D721Med (cell line): Measurements from ENCODE around the gene ADAMTS9.
A peak's percentile ranks its signal among the peaks of the same experiment; 100 is the strongest.

ENCODE experiments used
- DNase-seq: peaks from one replicate; pipeline ENCODE4 v3.0.0; 2011; ENCODE audit warnings: low spot score; ENCODE audit not compliant: insufficient read length
- FAIRE-seq: peaks from 2 replicates; lab custom pipeline; 2011; peaks lifted over from hg19 to GRCh38; lab: Jason Lieb, UNC
- TF ChIP-seq, protein P1 (sequence below): IDR thresholded peaks from 2 replicates; pipeline ENCODE4 v1.5.1; 2012; ENCODE audit warnings: mild to moderate bottlenecking, control low read depth; ENCODE audit not compliant: insufficient read depth; ENCODE audit errors: missing control alignments

Gene ADAMTS9

DNA sequence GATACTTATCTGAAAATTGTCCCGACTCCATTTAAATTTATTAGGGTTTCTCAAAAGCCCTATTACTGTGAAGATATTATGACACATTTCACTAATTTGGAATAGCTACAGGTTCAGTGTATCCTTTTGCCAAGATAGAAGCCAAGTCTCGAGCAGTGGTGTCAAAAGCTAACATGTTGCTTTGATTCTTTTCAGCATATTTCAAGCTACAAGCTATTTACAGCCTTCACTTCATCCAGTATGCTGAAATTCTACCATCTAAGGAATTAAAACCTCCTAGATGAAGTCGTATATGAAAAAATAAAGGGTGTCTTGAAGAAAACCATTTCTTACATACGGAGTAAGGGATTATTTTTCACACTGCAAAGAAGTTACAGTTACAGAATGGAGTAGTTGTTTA lies 31.2 kb upstream of the ADAMTS9 start:
- FAIRE-seq (no peak), DNase-seq (no peak)
- TF ChIP-seq, protein P1, sequence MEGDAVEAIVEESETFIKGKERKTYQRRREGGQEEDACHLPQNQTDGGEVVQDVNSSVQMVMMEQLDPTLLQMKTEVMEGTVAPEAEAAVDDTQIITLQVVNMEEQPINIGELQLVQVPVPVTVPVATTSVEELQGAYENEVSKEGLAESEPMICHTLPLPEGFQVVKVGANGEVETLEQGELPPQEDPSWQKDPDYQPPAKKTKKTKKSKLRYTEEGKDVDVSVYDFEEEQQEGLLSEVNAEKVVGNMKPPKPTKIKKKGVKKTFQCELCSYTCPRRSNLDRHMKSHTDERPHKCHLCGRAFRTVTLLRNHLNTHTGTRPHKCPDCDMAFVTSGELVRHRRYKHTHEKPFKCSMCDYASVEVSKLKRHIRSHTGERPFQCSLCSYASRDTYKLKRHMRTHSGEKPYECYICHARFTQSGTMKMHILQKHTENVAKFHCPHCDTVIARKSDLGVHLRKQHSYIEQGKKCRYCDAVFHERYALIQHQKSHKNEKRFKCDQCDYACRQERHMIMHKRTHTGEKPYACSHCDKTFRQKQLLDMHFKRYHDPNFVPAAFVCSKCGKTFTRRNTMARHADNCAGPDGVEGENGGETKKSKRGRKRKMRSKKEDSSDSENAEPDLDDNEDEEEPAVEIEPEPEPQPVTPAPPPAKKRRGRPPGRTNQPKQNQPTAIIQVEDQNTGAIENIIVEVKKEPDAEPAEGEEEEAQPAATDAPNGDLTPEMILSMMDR, result no peak

DNA sequence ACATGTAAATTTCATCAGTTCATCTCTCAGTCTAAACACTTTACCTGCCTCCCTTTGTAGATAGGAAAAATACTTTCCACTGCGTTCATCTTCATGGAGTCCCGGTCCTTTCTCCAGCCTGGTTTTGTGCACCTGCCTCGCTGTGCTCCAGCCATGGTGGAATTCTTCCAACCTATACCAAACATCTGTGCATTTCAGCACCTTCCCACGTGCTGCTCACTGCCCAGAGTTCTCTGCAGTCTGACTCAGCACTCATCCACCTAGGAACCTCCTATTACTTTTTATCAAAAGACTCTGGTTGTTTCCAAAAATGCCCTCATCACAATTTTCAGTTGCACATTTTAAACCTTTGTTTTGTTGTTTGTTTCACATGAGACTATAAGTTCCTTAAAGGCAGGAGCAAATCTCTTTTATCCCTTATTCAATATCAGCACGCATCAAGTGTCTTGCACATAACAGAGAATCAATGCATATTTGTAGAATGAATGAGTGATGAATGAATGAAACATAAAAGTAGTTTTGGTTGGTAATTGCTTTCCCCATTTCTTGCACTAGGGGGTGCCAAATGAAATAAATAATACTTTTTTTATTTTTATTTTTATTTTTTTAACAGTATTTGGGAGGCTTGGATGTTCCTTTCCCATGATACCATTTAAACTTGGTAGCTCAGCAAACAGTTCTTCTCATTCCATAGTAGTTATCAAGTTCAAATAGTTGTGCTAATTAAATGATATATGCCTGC lies 30.2 kb upstream of the ADAMTS9 start:
- DNase-seq, result no peak
- TF ChIP-seq, protein P1, result peak; percentile 36
- FAIRE-seq, result no peak

DNA sequence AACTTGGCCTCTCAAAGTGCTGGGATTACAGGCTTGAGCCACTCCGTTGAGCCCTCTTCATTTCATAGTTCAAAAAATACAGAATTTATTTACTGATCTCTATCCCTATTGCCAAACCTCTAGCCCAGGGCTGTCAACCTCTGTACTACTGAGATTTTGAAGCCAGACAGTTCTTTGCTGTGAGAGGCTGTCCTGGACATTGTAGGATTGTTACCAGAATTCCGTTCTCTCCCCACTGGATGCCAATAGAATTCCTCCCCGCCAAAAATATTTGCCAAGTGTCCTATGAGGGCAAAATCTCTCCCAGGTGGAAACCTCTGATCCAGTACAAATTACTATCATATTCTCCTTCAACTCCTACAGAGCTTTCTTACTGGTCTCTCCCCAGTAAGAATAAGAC lies 29.6 kb upstream of the ADAMTS9 start:
- TF ChIP-seq, protein P1, result no peak
- no peak for FAIRE-seq
- no peak for DNase-seq

DNA sequence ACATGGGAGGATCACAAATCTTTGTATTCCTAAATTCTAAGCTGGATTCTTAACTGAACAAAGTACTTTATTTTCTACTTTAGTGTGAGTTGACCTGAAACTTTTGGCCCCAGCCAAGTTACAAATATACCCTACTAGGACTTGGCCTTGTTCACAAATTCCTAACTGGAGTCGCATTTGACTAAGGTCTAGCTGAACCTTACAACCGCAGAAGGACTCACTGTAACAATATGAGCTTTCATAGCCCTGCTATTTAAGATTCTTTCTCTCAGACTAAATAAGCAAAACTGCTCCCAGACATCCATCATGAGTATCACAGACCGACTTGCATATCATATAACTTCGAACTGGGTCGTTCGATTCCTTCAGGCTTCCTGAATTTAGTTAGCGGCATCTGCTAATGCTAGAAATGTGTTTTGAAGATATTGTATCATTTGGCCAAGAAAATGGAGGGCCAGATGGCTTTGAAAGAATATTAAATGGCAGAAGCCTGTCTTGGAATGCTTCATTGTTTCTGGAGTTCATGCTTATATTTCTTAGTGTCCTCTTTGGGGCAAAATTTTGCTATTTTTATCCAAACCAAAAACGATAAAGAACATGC lies 28.4 kb upstream of the ADAMTS9 start:
- TF ChIP-seq, protein P1, result no peak
- FAIRE-seq (no peak), DNase-seq (no peak)

- DNase-seq (no peak), FAIRE-seq (no peak)
- TF ChIP-seq, protein P1, result no peak
Observed at GRCh38 chr3:64715211-64715982, 27.6 kb upstream of the ADAMTS9 start.

DNA sequence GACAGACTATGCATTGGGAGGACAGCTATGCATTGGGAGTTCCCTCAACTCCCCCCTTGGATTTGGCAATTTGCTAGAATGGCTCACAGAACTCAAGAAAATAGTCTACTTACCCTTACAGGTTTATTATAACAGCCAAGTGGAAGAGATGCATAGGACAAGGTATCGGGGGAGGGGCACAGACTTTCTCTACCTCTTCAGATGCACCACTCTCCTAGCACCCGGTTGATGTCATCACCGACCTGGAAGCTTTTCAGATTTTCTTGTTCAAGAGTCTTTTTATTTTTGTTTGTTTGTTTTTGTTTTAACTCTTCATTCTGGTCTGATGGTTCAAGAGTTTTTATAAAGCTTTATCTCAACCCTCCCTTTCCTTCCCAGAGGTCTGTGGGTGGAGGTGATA lies 20.7 kb upstream of the ADAMTS9 start:
- TF ChIP-seq, protein P1, result no peak
- FAIRE-seq, result no peak
- DNase-seq, result no peak
